ENCODE data around the gene LSM14B.

Gene LSM14B

DNA sequence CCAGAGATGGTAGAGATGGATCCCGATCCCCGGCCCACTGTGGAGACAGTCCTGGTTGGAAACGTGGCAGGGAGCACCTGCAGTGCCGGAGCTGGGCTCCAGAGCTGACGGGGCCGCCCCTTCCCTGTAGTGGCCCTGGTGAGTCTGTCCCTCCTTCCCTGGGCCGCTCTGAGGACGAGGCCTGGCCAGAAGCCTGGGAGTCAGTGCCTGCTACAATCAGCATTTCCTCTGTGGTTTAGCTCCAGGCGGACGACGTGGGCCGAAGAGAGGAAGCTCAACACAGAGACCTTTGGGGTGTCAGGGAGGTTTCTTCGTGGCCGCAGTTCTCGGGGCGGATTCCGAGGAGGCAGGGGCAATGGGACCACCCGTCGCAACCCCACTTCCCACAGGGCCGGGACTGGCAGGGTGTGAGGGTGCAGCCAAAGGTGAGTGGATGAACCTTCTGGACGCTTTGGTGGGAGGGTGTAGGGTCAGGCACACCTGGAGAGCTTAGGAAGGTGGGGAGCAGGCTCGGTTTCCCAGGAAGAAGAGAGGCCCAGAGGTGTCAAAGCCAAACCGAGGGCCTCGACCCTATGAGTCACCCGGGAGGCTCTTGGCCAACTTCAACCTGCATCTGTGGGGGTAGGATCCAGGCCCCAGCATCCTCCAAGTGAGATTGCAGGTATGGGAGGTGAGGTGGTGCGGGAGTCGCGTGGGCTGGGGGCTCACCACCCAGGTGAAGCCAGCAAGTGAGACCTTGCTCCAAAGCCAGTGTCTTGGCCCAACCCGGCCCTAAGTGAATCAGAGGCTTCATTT lies 11.0 kb downstream of the LSM14B start:
- peak; percentile 70 for DNase-seq

DNA sequence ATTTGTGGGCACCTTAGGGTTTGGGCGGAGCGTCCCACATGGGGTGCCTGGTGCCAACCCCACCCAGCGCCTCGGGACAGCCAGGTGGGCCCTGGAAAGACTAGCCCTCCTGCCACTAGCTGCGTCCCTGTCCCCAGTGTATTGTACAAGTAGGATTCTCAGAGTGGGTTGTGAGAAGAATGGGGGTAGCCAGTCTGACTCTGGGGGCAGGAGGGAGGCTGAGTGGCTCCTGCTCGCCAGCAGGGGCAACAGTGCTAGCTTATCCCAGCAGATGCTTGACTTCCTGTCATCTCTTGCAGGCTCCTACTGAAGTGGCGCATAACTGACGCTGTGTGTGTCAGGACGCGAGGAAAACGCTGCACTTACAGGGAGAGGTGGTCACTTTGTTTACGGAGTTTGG lies 11.6 kb downstream of the LSM14B start:
- DNase-seq = no peak

GRCh38 chr20:62134735-62135231 lies 12.5 kb downstream of the LSM14B start:
- DNase-seq = peak; percentile 51

- no peak for DNase-seq
These were observed 13.4 kb downstream of the LSM14B start for GRCh38 chr20:62135573-62136266.

DNA sequence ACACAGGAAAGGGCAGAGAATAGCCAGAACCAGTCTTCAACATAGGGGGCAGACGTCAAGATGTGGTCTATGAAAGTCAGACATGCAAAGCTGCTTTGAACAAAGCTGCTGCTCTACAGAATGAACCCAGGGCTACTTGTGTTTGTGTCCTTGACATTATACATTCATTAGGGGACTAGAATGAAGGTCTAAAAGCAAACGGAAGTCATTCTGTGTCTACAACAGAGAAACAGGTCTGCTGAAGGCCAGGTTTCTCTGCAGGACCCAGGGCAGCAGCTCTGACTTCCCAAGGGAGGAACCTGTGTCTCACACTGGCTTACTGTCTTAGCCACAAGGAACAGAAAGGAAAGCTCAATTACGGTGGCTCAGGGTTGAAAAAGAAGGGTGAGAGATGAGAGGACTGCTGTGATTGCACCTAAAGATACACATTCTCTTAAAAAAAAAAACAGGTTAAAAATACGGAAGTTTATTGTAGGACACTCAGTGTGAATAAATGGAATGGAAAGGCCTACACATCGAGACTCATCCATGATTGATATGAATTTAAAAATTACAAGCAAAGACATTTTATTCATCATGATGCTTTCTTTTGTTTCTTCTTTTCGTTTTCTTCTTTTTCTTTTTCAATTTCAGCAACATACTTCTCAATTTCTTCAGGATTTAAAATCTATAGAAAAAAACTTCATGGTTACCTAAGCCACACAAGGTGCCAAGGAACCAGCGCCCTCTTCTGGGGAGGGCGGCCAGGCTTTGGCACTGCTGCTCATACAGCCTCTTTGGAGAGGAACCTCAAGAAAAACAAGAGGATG lies 14.2 kb downstream of the LSM14B start:
- DNase-seq = peak; percentile 70

- no peak for DNase-seq
These were observed 14.8 kb downstream of the LSM14B start for GRCh38 chr20:62137092-62137384.

GRCh38 chr20:62137478-62138203 lies 15.4 kb downstream of the LSM14B start:
- DNase-seq = no peak

DNA sequence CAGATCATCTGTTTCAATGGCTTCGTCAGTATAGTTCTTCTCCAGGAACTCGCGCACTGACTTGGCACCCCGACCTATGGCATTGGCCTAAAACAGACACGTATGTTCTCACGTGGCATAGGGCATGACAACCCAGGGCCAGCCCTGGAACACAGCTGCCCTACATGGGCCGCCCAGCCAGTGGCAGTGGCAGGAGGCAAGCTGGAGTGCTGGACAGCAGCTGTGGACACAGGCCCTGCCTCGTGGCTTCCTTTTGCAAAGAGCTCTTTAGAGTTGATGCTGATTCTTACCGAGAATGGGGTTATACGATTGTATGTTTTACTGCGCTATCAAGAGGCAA lies 15.9 kb downstream of the LSM14B start:
- DNase-seq = no peak

DNA sequence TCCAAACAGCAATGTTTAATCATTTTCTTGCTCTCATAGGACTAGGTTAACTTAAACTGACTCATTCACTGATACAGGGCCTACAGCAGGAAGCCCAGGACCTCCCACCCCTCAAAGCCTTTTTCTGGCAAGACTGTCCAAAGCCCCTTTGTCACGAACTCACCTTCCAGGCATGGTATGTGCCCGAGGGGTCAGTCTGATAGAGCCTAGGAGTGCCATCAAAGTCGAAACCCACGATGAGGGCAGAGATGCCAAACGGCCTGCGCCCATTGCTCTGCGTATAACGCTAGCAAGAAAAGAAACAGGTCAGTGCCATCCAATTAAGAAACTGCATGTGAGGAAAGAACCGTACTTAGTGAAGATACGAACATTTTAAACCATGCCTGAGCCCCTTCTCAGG lies 16.6 kb downstream of the LSM14B start:
- DNase-seq = no peak

DNA sequence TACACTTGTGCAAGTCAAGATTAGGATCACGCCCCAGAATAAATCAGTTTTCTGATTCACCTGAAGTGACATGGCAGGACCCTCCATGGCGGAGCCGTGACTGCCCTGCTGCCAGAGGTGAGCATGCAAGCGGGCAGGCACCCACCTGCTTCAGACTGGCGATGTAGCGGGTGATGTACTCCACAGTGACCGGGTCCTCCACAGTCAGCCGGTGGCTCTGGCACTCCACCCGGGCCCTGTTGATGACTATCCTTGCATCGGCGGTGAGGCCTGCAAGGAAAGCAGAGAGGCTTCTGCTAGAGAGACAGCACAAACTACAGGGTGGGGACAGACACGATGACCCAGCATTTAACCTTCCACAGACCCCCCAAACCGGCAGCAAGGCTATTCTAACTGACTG lies 17.4 kb downstream of the LSM14B start:
- DNase-seq = no peak

- DNase-seq = no peak
These were observed 18.7 kb downstream of the LSM14B start for GRCh38 chr20:62141043-62141396.

GRCh38 chr20:62141397-62142251 lies 19.3 kb downstream of the LSM14B start:
- DNase-seq = peak; percentile 82

GRCh38 chr20:62142252-62143080 lies 20.2 kb downstream of the LSM14B start:
- peak; percentile 42 for DNase-seq

GRCh38 chr20:62143081-62143956 lies 21.0 kb downstream of the LSM14B start, which contains the start of the genes PSMA7 and SS18L1:
PSMA7 (minus strand) TSS chr20:62143394; CDS start chr20:62143303, 91 bp downstream.
SS18L1 (plus strand) TSS chr20:62143769; CDS start chr20:62143821, 52 bp downstream.
- peak; percentile 97 for DNase-seq

GRCh38 chr20:62143957-62144825 lies 21.9 kb downstream of the LSM14B start:
- peak; percentile 76 for DNase-seq

GRCh38 chr20:62145688-62146018 lies 23.4 kb downstream of the LSM14B start:
- no peak for DNase-seq

DNA sequence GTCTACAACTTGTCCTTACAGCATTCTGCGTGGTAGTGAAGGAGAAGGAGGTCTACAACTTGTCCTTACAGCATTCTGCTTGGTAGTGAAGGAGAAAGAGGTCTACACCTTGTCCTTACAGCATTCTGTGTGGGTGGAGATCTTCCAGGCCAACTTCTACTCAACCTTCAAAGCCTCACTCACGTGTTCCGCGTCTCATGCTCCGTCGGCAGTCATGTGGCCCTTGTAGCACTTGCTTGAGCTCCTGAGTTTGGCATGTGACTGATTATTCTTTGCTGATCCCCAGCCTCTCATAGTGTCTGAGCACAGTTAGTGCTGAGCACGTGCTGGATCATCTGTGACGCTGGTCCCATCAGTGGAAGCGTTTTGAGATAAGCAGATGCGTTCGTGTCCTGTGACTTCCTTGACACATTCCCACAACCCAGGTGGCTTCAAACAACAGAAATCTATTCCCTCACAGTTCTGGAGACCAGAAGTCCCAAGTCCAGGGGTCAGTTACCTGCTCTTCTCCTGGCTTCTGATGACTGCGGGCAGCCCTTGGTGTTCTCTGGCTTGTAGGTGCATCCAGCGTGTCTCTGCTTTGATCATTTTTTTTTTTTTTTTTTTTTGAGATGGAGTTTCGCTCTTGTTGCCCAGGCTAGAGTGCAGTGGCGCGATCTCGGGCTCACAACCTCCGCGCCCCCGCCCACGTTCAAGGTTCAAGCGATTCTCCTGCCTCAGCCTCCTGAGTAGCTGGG lies 23.9 kb downstream of the LSM14B start:
- DNase-seq = no peak

- no peak for DNase-seq
These were observed 24.9 kb downstream of the LSM14B start for GRCh38 chr20:62147125-62147524.
